Transverse colon (tissue), 4 donors: ENCODE data around the gene NPC1. TPM values are rescaled to one million over a fixed set of nuclear protein-coding genes. Genes with fewer than 3 reads are reported as not detected.

Experiments used
- DNase-seq: peaks from one replicate; pipeline ENCODE4 v3.0.0-alpha.2; 2019
- H3K27ac ChIP-seq, 4 donors: fragments of 200-600 bp; sonication (generic); 2 replicates each; pipeline ENCODE4 v1.5.1; 2016 to 2018; ENCODE audit warnings: inconsistent platforms in 4 of 4
- H3K27me3 ChIP-seq: fragments of 200-600 bp; sonication (generic); 2 replicates; pipeline ENCODE4 v1.5.1; 2017; ENCODE audit warnings: inconsistent platforms
- H3K36me3 ChIP-seq, 4 donors: fragments of 200-600 bp; sonication (generic); 2 replicates each; pipeline ENCODE4 v1.5.1; 2017 to 2019; ENCODE audit warnings: inconsistent platforms in 4 of 4
- H3K4me1 ChIP-seq, 4 donors: fragments of 200-600 bp; sonication (generic); 2 replicates each; pipeline ENCODE4 v1.5.1; 2017 to 2020; ENCODE audit warnings: inconsistent platforms in 4 of 4
- H3K4me3 ChIP-seq, 4 donors: fragments of 200-600 bp; sonication (generic); 1 replicate in 1 of 4; 2 replicates in 3 of 4; pipeline versions ENCODE4 v1.5.1 to v1.6.1; 2017 to 2019; ENCODE audit warnings: inconsistent platforms in 4 of 4
- H3K9me3 ChIP-seq, 2 donors: fragments of 200-600 bp; sonication (generic); 2 replicates each; pipeline ENCODE4 v1.5.1; 2017 to 2019; ENCODE audit warnings: inconsistent platforms in 2 of 2
- CTCF ChIP-seq, 5 experiments: fragments of 200-600 bp in 3 of 5; fragments of 450-650 bp in 2 of 5; sonication (generic) in 3 of 5; IDR thresholded peaks; 1 replicate in 2 of 5; 2 replicates in 3 of 5; pipeline ENCODE4 v1.5.1; 2016 to 2017; ENCODE audit warnings: antibody characterized with exemption in 5 of 5, inconsistent platforms in 3 of 5, mild to moderate bottlenecking in 2 of 5, moderate library complexity in 1 of 5
- EP300 ChIP-seq: sonication (generic); formaldehyde crosslinking; IDR thresholded peaks from one replicate; pipeline ENCODE4 v1.6.1; 2017; ENCODE audit warnings: antibody characterized with exemption, low read depth
- POLR2A ChIP-seq: fragments of 450-650 bp; IDR thresholded peaks from one replicate; pipeline ENCODE4 v1.6.1; 2016; ENCODE audit warnings: antibody characterized with exemption, mild to moderate bottlenecking, moderate library complexity
- POLR2AphosphoS5 ChIP-seq, 3 donors: sonication (generic); formaldehyde crosslinking; IDR thresholded peaks; one replicate each; pipeline ENCODE4 v1.6.1; 2016; ENCODE audit warnings: antibody characterized with exemption in 3 of 3
- WGBS, 2 donors: methylation state at CpG; one replicate each; pipeline ENCODE4 v1.1.5; 2018; ENCODE audit warnings: low coverage in 1 of 2; 5-methylcytosine and 5-hydroxymethylcytosine counted together
- in situ Hi-C, 4 donors: fragments of 200-750 bp; cut with MboI; loops; one replicate each; pipeline versions ENCODE4 v1.15.0 to v1.15.1; 2017; ENCODE audit warnings: low sequenced_read_pairs in 3 of 4, low pct_ligation_motif_present in 1 of 4, low pct_unique_long_range_greater_than_20kb in 1 of 4
- intact Hi-C: fragments of 100-400 bp; cut with DNase I; formaldehyde crosslinking; loops from one replicate; pipeline ENCODE4 v1.15.1; 2023; ENCODE audit warnings: low total_unique reads
- total RNA-seq, 4 donors: library from RNA; depleted of rRNA; stranded (reverse); fragments of >200 nt; gene quantifications; one replicate each; pipeline ENCODE4 v1.1.0, GENCODE V29; 2016

The NPC1 gene
- total RNA-seq, 4 donors from 2014 or later: 33.6 to 96.1 (median 49.7) TPM

GRCh38 chr18:23538870-23539269 lies 47.4 kb downstream of the NPC1 start:
- TF ChIP-seq CTCF (IDR thresholded peaks at IDR 0.05): no peak
- TF ChIP-seq POLR2A: no peak
- no peak for TF ChIP-seq POLR2AphosphoS5 (IDR thresholded peaks at IDR 0.05)
- TF ChIP-seq EP300: no peak
- intact Hi-C loops: no loop called here
- no peak for DNase-seq
- H3K36me3 ChIP-seq: peaks cover 0 to 91% (median 42%) of the 10 kb centered on the region in 4 donors
- no peak overlapping the region for H3K27ac ChIP-seq
- 85 to 90% methylated on average over 4 to 6 of the region's 6 CpGs for WGBS, 2 donors
- in situ Hi-C loops: no loop called here
- no peak overlapping the region for H3K4me3 ChIP-seq
- no peaks in the 10 kb centered on the region for H3K4me1 ChIP-seq
- H3K9me3 ChIP-seq: no peaks in the 10 kb centered on the region
- no peaks in the 10 kb centered on the region for H3K27me3 ChIP-seq

- H3K4me3 ChIP-seq: no peak overlapping the region
- WGBS, 2 donors: 96 to 100% methylated on average over 2 to 9 of the region's 9 CpGs
- H3K27ac ChIP-seq: no peak overlapping the region
- no peaks in the 10 kb centered on the region for H3K9me3 ChIP-seq
- H3K36me3 ChIP-seq: peaks cover 0 to 91% (median 40%) of the 10 kb centered on the region in 4 donors
- H3K4me1 ChIP-seq: no peaks in the 10 kb centered on the region
- TF ChIP-seq POLR2A (no peak), CTCF (IDR thresholded peaks at IDR 0.05) (no peak), POLR2AphosphoS5 (IDR thresholded peaks at IDR 0.05) (no peak), EP300 (no peak)
- intact Hi-C loops (no loop called here), in situ Hi-C loops (no loop called here)
- no peaks in the 10 kb centered on the region for H3K27me3 ChIP-seq
- no peak for DNase-seq
These were observed 48.3 kb downstream of the NPC1 start for GRCh38 chr18:23538001-23538400.

- DNase-seq: no peak
- TF ChIP-seq EP300 (no peak), POLR2AphosphoS5 (IDR thresholded peaks at IDR 0.05) (no peak), POLR2A (no peak), CTCF (IDR thresholded peaks at IDR 0.05) (no peak)
- 96% methylated on average over 7 of the region's 7 CpGs; no CpG with 5 or more reads in 1 of the 2 donors for WGBS, 2 donors
- H3K27me3 ChIP-seq: no peaks in the 10 kb centered on the region
- in situ Hi-C loops: no loop called here
- H3K9me3 ChIP-seq: no peaks in the 10 kb centered on the region
- H3K4me3 ChIP-seq: no peak overlapping the region
- no peak overlapping the region for H3K27ac ChIP-seq
- no peaks in the 10 kb centered on the region for H3K4me1 ChIP-seq
- intact Hi-C loops: no loop called here
- H3K36me3 ChIP-seq: peaks cover 0 to 85% (median 38%) of the 10 kb centered on the region in 4 donors
These were observed 49.0 kb downstream of the NPC1 start for GRCh38 chr18:23537274-23537673.

GRCh38 chr18:23536204-23536603 lies 50.1 kb downstream of the NPC1 start:
- Histone ChIP-seq H3K36me3 (peaks cover 0 to 90% (median 44%) of the 10 kb centered on the region in 4 donors), H3K9me3 (no peaks in the 10 kb centered on the region), H3K27me3 (no peaks in the 10 kb centered on the region), H3K4me1 (no peaks in the 10 kb centered on the region), H3K4me3 (no peak overlapping the region), H3K27ac (no peak overlapping the region)
- no peak for DNase-seq
- intact Hi-C loops: no loop called here
- WGBS, 2 donors: 90% methylated on average over 5 of the region's 5 CpGs; no CpG with 5 or more reads in 1 of the 2 donors
- TF ChIP-seq CTCF (IDR thresholded peaks at IDR 0.05) (no peak), EP300 (no peak), POLR2AphosphoS5 (IDR thresholded peaks at IDR 0.05) (no peak), POLR2A (no peak)
- in situ Hi-C loops: no loop called here
